Mesothelial cell of epicardium (in vitro differentiated cells): ENCODE measurements around the gene FGFRL1. TPM values are rescaled to one million over a fixed set of nuclear protein-coding genes. Genes with fewer than 3 reads are reported as not detected.

ENCODE experiments used
- DNase-seq, 2 experiments: peaks; one replicate each; pipeline ENCODE4 v3.0.0; 2021; ENCODE audit warnings: low spot score in 2 of 2; ENCODE audit not compliant: unreplicated experiment in 2 of 2
- H3K27ac Mint-ChIP-seq: 2 replicates; pipeline ENCODE4 v1.8.0; 2021; ENCODE audit warnings: mixed read lengths
- H3K27me3 Mint-ChIP-seq: 2 replicates; pipeline ENCODE4 v1.8.0; 2021; ENCODE audit warnings: low read depth, mixed read lengths
- H3K36me3 Mint-ChIP-seq: 2 replicates; pipeline ENCODE4 v1.8.0; 2021; ENCODE audit warnings: mixed read lengths
- H3K4me1 Mint-ChIP-seq: 2 replicates; pipeline ENCODE4 v1.8.0; 2021; ENCODE audit warnings: mixed read lengths
- H3K4me3 Mint-ChIP-seq: 2 replicates; pipeline ENCODE4 v1.8.0; 2021; ENCODE audit warnings: mild to moderate bottlenecking, moderate library complexity, mixed read lengths
- H3K9me3 Mint-ChIP-seq: 2 replicates; pipeline ENCODE4 v1.8.0; 2021; ENCODE audit warnings: mixed read lengths
- total RNA-seq: library from RNA; stranded (reverse); gene quantifications from 3 replicates; pipeline ENCODE4 v1.2.1, GENCODE V29; 2021
- TF ChIP-seq, protein P1 (sequence below): fragments of 200-600 bp; sonication (generic); IDR thresholded peaks from one replicate; pipeline ENCODE4 v1.5.0; 2021; ENCODE audit warnings: antibody characterized with exemption; ENCODE audit not compliant: unreplicated experiment

The FGFRL1 gene
- total RNA-seq, 1 donor from 2014 or later = 37.4 TPM

GRCh38 chr4:986879-987623, 24.4 kb upstream of the FGFRL1 start, which contains the start of gene IDUA:
Gene IDUA, plus strand, starts transcription at chr4:987044. Its CDS starts 41 bp downstream, at chr4:987085.
- no peaks in the 10 kb centered on the region for H3K9me3 Mint-ChIP-seq
- H3K36me3 Mint-ChIP-seq = no peaks in the 10 kb centered on the region
- peak within 1 kb of the TSS; percentile 89 for H3K27ac Mint-ChIP-seq
- peak within 1 kb of the TSS; percentile 92 for H3K4me3 Mint-ChIP-seq
- H3K27me3 Mint-ChIP-seq = no peaks in the 10 kb centered on the region
- DNase-seq = peak; percentile 67 to 85
- TF ChIP-seq, protein P1, sequence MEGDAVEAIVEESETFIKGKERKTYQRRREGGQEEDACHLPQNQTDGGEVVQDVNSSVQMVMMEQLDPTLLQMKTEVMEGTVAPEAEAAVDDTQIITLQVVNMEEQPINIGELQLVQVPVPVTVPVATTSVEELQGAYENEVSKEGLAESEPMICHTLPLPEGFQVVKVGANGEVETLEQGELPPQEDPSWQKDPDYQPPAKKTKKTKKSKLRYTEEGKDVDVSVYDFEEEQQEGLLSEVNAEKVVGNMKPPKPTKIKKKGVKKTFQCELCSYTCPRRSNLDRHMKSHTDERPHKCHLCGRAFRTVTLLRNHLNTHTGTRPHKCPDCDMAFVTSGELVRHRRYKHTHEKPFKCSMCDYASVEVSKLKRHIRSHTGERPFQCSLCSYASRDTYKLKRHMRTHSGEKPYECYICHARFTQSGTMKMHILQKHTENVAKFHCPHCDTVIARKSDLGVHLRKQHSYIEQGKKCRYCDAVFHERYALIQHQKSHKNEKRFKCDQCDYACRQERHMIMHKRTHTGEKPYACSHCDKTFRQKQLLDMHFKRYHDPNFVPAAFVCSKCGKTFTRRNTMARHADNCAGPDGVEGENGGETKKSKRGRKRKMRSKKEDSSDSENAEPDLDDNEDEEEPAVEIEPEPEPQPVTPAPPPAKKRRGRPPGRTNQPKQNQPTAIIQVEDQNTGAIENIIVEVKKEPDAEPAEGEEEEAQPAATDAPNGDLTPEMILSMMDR = peak; percentile 47
- peaks cover 21% of the 10 kb centered on the region for H3K4me1 Mint-ChIP-seq

DNA sequence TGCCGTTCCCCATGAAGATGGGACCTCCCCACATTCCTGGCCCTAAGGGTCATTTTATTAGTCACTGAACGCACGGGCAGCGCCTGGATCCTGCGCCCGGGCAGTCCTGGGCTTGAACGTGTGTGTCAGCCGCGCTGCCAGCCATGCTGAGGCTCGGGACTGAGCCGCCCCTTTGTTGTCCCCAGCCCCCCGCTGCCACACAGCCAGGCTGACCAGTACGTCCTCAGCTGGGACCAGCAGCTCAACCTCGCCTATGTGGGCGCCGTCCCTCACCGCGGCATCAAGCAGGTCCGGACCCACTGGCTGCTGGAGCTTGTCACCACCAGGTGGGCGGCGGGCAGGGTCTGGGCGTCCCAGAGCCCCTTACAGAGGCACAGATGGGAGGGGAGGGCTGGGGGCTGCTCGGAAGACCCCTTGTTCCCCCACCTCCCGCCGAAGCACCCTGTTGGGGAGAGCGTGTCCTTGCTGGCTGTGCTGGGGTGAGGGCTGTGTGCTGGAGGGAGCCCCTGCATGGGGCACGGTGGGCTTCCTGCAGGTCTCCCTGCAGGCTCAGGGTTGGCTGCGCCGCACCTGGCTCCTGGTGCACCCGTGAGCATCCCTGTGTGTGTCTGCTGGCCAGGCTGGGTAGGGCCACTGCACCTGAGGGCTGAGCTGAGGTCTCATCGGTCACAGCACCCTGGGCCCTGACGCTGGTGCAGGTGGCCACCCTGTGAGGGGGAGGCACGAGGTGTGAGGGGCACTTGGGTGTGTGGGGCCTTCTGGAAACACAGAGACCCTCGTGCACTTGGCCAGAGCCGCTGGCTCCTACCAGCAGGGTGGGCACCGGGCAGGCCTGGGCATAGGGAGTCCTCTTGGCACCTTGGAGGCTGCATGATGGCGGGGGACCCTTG, 23.6 kb upstream of the FGFRL1 start:
- DNase-seq = no peak
- H3K36me3 Mint-ChIP-seq = no peaks in the 10 kb centered on the region
- TF ChIP-seq, protein P1 = no peak
- H3K4me3 Mint-ChIP-seq = peak overlapping the region; percentile 70
- H3K27ac Mint-ChIP-seq = no peak overlapping the region
- H3K27me3 Mint-ChIP-seq = no peaks in the 10 kb centered on the region
- no peaks in the 10 kb centered on the region for H3K9me3 Mint-ChIP-seq
- H3K4me1 Mint-ChIP-seq = peaks cover 21% of the 10 kb centered on the region

GRCh38 chr4:988726-989721, 22.4 kb upstream of the FGFRL1 start:
- TF ChIP-seq, protein P1 = no peak
- DNase-seq = no peak
- no peaks in the 10 kb centered on the region for H3K36me3 Mint-ChIP-seq
- peaks cover 21% of the 10 kb centered on the region for H3K4me1 Mint-ChIP-seq
- H3K4me3 Mint-ChIP-seq = no peak overlapping the region
- H3K9me3 Mint-ChIP-seq = no peaks in the 10 kb centered on the region
- no peaks in the 10 kb centered on the region for H3K27me3 Mint-ChIP-seq
- H3K27ac Mint-ChIP-seq = no peak overlapping the region

GRCh38 chr4:989722-990471, 21.5 kb upstream of the FGFRL1 start:
- TF ChIP-seq, protein P1 = no peak
- Mint-ChIP-seq H3K9me3 (no peaks in the 10 kb centered on the region), H3K4me3 (no peak overlapping the region), H3K27ac (no peak overlapping the region), H3K36me3 (no peaks in the 10 kb centered on the region), H3K27me3 (no peaks in the 10 kb centered on the region), H3K4me1 (peaks cover 17% of the 10 kb centered on the region)
- no peak for DNase-seq
